ENCODE measurements around the gene CFAP54. TPM values are rescaled to one million over a fixed set of nuclear protein-coding genes. Genes with fewer than 3 reads are reported as not detected.

Gene CFAP54
- total RNA-seq, 4 donors from 2014 or later, result 3.0 to 5.4 (median 4.1) TPM

DNA sequence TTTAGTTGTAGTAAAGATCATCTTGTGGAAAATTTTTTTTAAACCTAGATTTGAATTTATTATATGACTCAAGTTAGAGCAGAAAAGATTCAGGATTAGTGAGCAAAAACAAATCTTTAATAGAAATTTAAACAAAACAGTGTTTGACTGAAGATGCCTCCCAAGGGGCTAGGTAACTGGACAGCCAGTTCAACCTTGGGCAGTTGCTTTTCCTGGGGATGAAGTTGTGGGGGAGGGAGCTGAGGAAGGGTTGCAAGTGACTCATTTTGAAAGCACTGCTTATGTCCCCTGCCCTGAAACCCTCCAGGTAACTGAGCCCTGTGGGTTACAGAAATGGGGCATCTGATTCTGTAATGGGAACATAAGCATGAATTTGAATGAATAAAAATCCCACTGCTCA, 13.1 kb downstream of the CFAP54 start:
- Histone ChIP-seq H3K27ac (peak overlapping the region in 1 of 3 donors; percentile 43), H3K36me3 (no peaks in the 10 kb centered on the region)

GRCh38 chr12:96502949-96503532, 13.7 kb downstream of the CFAP54 start:
- TF ChIP-seq POLR2A (IDR thresholded peaks at IDR 0.05), result no peak
- no peak for TF ChIP-seq CTCF (IDR thresholded peaks at IDR 0.05)
- intact Hi-C loops (cut with DNase I), result no loop called here
- no peak for DNase-seq
- H3K27me3 ChIP-seq, result no peaks in the 10 kb centered on the region
- H3K36me3 ChIP-seq, result no peaks in the 10 kb centered on the region
- H3K9me3 ChIP-seq, result no peaks in the 10 kb centered on the region
- 86 to 91% methylated on average over 6 of the region's 6 CpGs for WGBS, 2 donors
- no peak overlapping the region for H3K4me3 ChIP-seq (replicated peaks in 1 of 3)
- H3K4me1 ChIP-seq, result peaks cover 0 to 5% of the 10 kb centered on the region in 2 donors
- H3K27ac ChIP-seq, result peak overlapping the region in 1 of 3 donors; percentile 43

More for the DNA sequence above, 13.1 kb downstream of the CFAP54 start:
- Histone ChIP-seq H3K4me1 (peaks cover 0 to 5% of the 10 kb centered on the region in 2 donors), H3K27me3 (no peaks in the 10 kb centered on the region), H3K4me3 (replicated peaks in 1 of 3) (no peak overlapping the region), H3K9me3 (no peaks in the 10 kb centered on the region)
- TF ChIP-seq POLR2A (IDR thresholded peaks at IDR 0.05) (no peak), CTCF (IDR thresholded peaks at IDR 0.05) (no peak)
- no peak for DNase-seq
- intact Hi-C loops (cut with DNase I), result no loop called here

DNA sequence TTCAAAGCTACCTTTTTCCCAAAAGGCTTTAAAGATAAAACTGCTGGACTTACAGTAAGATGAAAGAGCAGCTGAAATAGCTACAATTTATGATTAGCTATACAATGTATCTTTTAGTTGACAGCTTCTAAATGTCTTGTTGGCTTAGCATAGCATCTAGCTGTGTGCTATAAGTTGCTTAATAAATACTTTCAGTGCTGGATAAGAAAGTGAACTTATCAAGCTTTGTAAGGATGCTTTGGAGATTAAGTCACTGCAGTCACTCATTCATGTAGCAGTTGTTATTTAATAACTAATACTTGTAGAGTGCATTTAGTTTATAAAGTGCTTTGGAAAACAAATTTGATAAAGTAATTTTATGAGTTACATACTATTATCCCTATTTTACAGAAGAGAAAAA, 14.6 kb downstream of the CFAP54 start:
- intact Hi-C loops (cut with DNase I), result no loop called here
- no peaks in the 10 kb centered on the region for H3K9me3 ChIP-seq
- no peak overlapping the region for H3K4me3 ChIP-seq (replicated peaks in 1 of 3)
- DNase-seq, result no peak
- H3K4me1 ChIP-seq, result peaks cover 0 to 5% of the 10 kb centered on the region in 2 donors
- TF ChIP-seq POLR2A (IDR thresholded peaks at IDR 0.05), result no peak
- TF ChIP-seq CTCF (IDR thresholded peaks at IDR 0.05), result no peak
- no peaks in the 10 kb centered on the region for H3K27me3 ChIP-seq
- H3K27ac ChIP-seq, result no peak overlapping the region
- H3K36me3 ChIP-seq, result no peaks in the 10 kb centered on the region

DNA sequence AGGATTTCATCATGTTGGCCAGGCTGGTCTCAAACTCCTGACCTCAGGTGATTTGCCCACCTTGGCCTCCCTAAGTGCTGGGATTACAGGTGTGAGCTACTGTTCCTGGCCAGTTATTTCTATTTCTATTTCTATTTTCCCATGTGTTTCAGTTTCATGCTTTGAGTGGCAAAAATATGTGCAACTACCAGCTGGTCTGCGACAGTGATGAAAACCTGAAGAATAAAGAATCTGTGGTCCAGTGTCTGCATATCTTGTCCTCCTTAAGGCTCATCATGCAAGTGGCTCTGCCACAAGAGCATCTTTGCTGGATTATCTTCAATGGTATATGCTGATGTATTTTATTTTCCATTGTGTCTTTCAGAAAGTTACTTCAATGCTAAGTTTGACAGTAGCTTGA, 17.4 kb downstream of the CFAP54 start:
- TF ChIP-seq POLR2A (IDR thresholded peaks at IDR 0.05), result no peak
- TF ChIP-seq CTCF (IDR thresholded peaks at IDR 0.05), result no peak
- WGBS, 2 donors, result 96% methylated on average over 1 of the region's 1 CpG
- intact Hi-C loops (cut with DNase I), result no loop called here

GRCh38 chr12:96510306-96510764, 21.0 kb downstream of the CFAP54 start:
- Histone ChIP-seq H3K4me1 (peaks cover 0 to 22% of the 10 kb centered on the region in 2 donors), H3K9me3 (no peaks in the 10 kb centered on the region), H3K36me3 (no peaks in the 10 kb centered on the region), H3K4me3 (replicated peaks in 1 of 3) (no peak overlapping the region), H3K27me3 (no peaks in the 10 kb centered on the region), H3K27ac (peak overlapping the region; percentile 63 to 81 (median 71))
- peak; percentile 55 to 57 for DNase-seq
- 28 to 34% methylated on average over 3 of the region's 3 CpGs for WGBS, 2 donors
- TF ChIP-seq CTCF (IDR thresholded peaks at IDR 0.05) (no peak), POLR2A (IDR thresholded peaks at IDR 0.05) (no peak)
- intact Hi-C loops (cut with DNase I), result loop anchor here (10.0 kb wide), 1 partner anchor 106 kb away; the partner anchor contains the start of gene CDK17

More for the DNA sequence above, 17.4 kb downstream of the CFAP54 start:
- Histone ChIP-seq H3K9me3 (no peaks in the 10 kb centered on the region), H3K27me3 (no peaks in the 10 kb centered on the region), H3K36me3 (no peaks in the 10 kb centered on the region), H3K27ac (no peak overlapping the region), H3K4me3 (replicated peaks in 1 of 3) (no peak overlapping the region), H3K4me1 (peaks cover 0 to 4% of the 10 kb centered on the region in 2 donors)
- DNase-seq, result no peak

Data from thyroid gland (tissue), 4 donors.